ENCODE results near the gene FOXJ3.

FOXJ3 gene

GRCh38 chr1:42311897-42312296 is 23.1 kb downstream of the FOXJ3 start:
- no peak for DNase-seq

- no peak for DNase-seq
Measured at GRCh38 chr1:42311138-42311537, 23.9 kb downstream of the FOXJ3 start.

GRCh38 chr1:42306977-42307376 is 28.1 kb downstream of the FOXJ3 start:
- DNase-seq = no peak

GRCh38 chr1:42305639-42306038 is 29.4 kb downstream of the FOXJ3 start:
- no peak for DNase-seq

- DNase-seq = no peak
Measured at GRCh38 chr1:42302034-42302433, 33.0 kb downstream of the FOXJ3 start.

- no peak for DNase-seq
Measured at GRCh38 chr1:42298520-42298919, 36.5 kb downstream of the FOXJ3 start.

- no peak for DNase-seq
Measured at GRCh38 chr1:42295816-42296215, 39.2 kb downstream of the FOXJ3 start.

GRCh38 chr1:42290130-42290529 is 44.9 kb downstream of the FOXJ3 start:
- no peak for DNase-seq

- DNase-seq = no peak
Measured at GRCh38 chr1:42288311-42288985, 46.6 kb downstream of the FOXJ3 start.

GRCh38 chr1:42282867-42283583 is 52.0 kb downstream of the FOXJ3 start:
- no peak for DNase-seq

- DNase-seq = no peak
Measured at GRCh38 chr1:42282024-42282579, 52.9 kb downstream of the FOXJ3 start.

- DNase-seq = no peak
Measured at GRCh38 chr1:42280821-42281220, 54.2 kb downstream of the FOXJ3 start.

GRCh38 chr1:42279055-42279454 is 56.0 kb downstream of the FOXJ3 start:
- no peak for DNase-seq

- DNase-seq = no peak
Measured at GRCh38 chr1:42272920-42273319, 62.1 kb downstream of the FOXJ3 start.

GRCh38 chr1:42267904-42268303 is 67.1 kb downstream of the FOXJ3 start:
- no peak for DNase-seq

- DNase-seq = peak; percentile 11
Measured at GRCh38 chr1:42266253-42267135, 68.5 kb downstream of the FOXJ3 start.

- no peak for DNase-seq
Measured at GRCh38 chr1:42264511-42265190, 70.4 kb downstream of the FOXJ3 start.

GRCh38 chr1:42263019-42263418 is 72.0 kb downstream of the FOXJ3 start:
- no peak for DNase-seq

- no peak for DNase-seq
Measured at GRCh38 chr1:42260376-42261070, 74.5 kb downstream of the FOXJ3 start.

- no peak for DNase-seq
Measured at GRCh38 chr1:42259739-42260064, 75.3 kb downstream of the FOXJ3 start.

GRCh38 chr1:42259059-42259738 is 75.8 kb downstream of the FOXJ3 start:
- DNase-seq = no peak

Measured in right kidney (tissue), 1 donor.